ENCODE results near the gene NR2C1. TPM values are rescaled to one million over a fixed set of nuclear protein-coding genes. Genes with fewer than 3 reads are reported as not detected.

NR2C1 gene
- total and polyA plus RNA-seq, 5 donors = 24.1 to 44.5 (median 35.7) TPM

DNA sequence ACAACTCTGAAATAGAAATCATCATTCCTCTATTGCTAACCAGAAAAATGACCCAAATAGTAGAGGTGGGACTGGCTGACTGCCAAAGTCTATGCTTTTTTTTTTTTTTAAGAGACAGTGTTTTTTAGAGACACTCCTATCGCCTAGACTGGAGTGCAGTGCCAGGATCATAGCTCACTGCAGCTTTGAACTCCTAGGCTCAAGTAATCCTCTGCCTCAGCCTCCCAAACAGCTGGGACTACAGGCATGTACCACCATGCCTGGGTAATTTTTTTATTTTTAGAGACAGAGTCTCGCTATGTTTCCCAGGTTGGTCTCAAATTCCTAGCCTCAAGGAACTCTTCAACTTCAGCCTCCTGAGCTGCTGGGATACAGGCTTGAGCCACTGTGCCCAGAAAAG, 19.2 kb downstream of the NR2C1 start:
- Histone ChIP-seq H3K27me3 (ENCODE audit: control insufficient read depth, insufficient read depth) (no peaks in the 10 kb centered on the region), H3K27ac (ENCODE audit: low read length) (no peak overlapping the region), H3K9me3 (ENCODE audit: control insufficient read depth, low read length) (no peaks in the 10 kb centered on the region), H3K4me3 (ENCODE audit: low read length) (no peak overlapping the region), H3K4me1 (ENCODE audit: control insufficient read depth, insufficient read depth, low read length) (no peaks in the 10 kb centered on the region)
- ATAC-seq (no peak), DNase-seq (no peak)
- intact Hi-C loops (cut with DNase I) = no loop called here
- 59% methylated on average over 2 of the region's 2 CpGs for WGBS

DNA sequence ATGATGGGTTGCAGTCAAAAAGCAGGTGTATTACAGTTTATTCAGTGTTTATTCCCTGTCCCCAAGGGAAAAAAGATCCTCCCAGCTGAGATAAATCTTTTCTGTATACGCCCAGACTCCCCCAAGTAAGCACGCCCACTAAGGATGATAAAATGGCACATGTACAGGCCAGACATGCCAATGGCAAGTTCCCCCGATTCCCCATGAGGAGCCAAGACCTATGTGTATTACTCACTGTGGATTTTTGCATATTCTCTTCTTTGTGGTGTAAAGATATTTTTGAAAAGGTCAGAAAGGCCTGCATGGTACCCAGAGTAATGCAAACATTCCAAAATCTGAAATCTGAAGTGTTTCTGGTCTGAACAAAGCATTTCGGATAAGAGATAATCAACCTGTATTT, 22.2 kb downstream of the NR2C1 start:
- ATAC-seq = no peak
- Histone ChIP-seq H3K4me3 (ENCODE audit: low read length) (no peak overlapping the region), H3K27me3 (ENCODE audit: control insufficient read depth, insufficient read depth) (no peaks in the 10 kb centered on the region), H3K9me3 (ENCODE audit: control insufficient read depth, low read length) (no peaks in the 10 kb centered on the region), H3K27ac (ENCODE audit: low read length) (no peak overlapping the region), H3K4me1 (ENCODE audit: control insufficient read depth, insufficient read depth, low read length) (no peaks in the 10 kb centered on the region)
- no peak for DNase-seq
- intact Hi-C loops (cut with DNase I) = no loop called here
- WGBS = 86% methylated on average over 4 of the region's 4 CpGs

DNA sequence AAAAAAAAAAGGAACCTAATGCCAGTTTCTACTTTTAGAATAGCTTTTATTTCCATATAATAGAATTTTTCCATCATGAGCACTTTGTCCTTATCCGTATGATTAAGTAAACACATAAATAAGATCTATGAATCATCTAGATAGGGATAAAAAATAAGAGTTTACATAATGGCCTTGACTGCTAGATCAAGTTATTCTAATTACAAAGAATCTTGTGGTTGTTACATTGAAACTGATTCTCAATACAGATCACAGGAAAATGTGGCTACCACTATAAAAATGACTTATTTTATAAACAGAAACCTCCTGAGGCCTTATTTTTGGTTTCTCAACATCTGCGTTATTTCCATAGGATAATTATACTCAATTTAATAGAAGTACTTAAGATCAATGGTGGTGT, 35.5 kb downstream of the NR2C1 start:
- Histone ChIP-seq H3K27ac (ENCODE audit: low read length) (no peak overlapping the region), H3K4me1 (ENCODE audit: control insufficient read depth, insufficient read depth, low read length) (no peaks in the 10 kb centered on the region), H3K27me3 (ENCODE audit: control insufficient read depth, insufficient read depth) (no peaks in the 10 kb centered on the region), H3K4me3 (ENCODE audit: low read length) (no peak overlapping the region), H3K9me3 (ENCODE audit: control insufficient read depth, low read length) (no peaks in the 10 kb centered on the region)
- DNase-seq (no peak), ATAC-seq (no peak)
- intact Hi-C loops (cut with DNase I) = no loop called here
- WGBS = 88% methylated on average over 2 of the region's 2 CpGs

GRCh38 chr12:95034750-95035149, 38.7 kb downstream of the NR2C1 start:
- Histone ChIP-seq H3K4me3 (ENCODE audit: low read length) (no peak overlapping the region), H3K9me3 (ENCODE audit: control insufficient read depth, low read length) (no peaks in the 10 kb centered on the region), H3K27ac (ENCODE audit: low read length) (no peak overlapping the region), H3K27me3 (ENCODE audit: control insufficient read depth, insufficient read depth) (no peaks in the 10 kb centered on the region), H3K4me1 (ENCODE audit: control insufficient read depth, insufficient read depth, low read length) (no peaks in the 10 kb centered on the region)
- no peak for ATAC-seq
- intact Hi-C loops (cut with DNase I) = no loop called here
- no peak for DNase-seq
- WGBS = 85% methylated on average over 1 of the region's 1 CpG

DNA sequence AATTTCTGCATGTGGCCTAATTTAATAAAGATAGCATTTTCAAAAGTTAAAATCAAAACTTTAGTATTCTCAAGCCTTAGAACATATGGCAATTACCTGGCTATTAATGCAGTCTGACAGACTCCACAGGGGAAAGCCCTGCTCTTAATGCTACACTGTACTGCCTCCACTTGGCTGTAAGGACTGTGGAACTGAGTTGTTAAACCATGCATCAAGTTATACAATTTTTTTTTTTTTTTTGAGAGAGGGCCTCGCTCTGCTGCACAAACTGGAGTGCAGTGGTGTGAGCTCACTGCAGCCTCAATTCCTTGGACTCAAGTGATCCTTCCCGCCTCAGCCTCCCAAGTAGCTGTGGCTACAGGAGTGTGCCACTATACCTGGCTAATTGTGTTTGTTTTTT, 50.9 kb downstream of the NR2C1 start:
- 96% methylated on average over 2 of the region's 2 CpGs for WGBS
- no peak for ATAC-seq

GRCh38 chr12:95017482-95017881, 55.9 kb downstream of the NR2C1 start:
- WGBS = 74% methylated on average over 1 of the region's 1 CpG
- DNase-seq = no peak
- H3K4me3 ChIP-seq (ENCODE audit: low read length) = no peak overlapping the region
- H3K27me3 ChIP-seq (ENCODE audit: control insufficient read depth, insufficient read depth) = no peaks in the 10 kb centered on the region
- ATAC-seq = no peak
- intact Hi-C loops (cut with DNase I) = no loop called here
- H3K9me3 ChIP-seq (ENCODE audit: control insufficient read depth, low read length) = no peaks in the 10 kb centered on the region
- H3K4me1 ChIP-seq (ENCODE audit: control insufficient read depth, insufficient read depth, low read length) = no peaks in the 10 kb centered on the region
- no peak overlapping the region for H3K27ac ChIP-seq (ENCODE audit: low read length)

More for the DNA sequence above, 50.9 kb downstream of the NR2C1 start:
- Histone ChIP-seq H3K27ac (ENCODE audit: low read length) (no peak overlapping the region), H3K4me3 (ENCODE audit: low read length) (no peak overlapping the region), H3K9me3 (ENCODE audit: control insufficient read depth, low read length) (no peaks in the 10 kb centered on the region), H3K4me1 (ENCODE audit: control insufficient read depth, insufficient read depth, low read length) (no peaks in the 10 kb centered on the region), H3K27me3 (ENCODE audit: control insufficient read depth, insufficient read depth) (no peaks in the 10 kb centered on the region)
- intact Hi-C loops (cut with DNase I) = no loop called here
- no peak for DNase-seq

DNA sequence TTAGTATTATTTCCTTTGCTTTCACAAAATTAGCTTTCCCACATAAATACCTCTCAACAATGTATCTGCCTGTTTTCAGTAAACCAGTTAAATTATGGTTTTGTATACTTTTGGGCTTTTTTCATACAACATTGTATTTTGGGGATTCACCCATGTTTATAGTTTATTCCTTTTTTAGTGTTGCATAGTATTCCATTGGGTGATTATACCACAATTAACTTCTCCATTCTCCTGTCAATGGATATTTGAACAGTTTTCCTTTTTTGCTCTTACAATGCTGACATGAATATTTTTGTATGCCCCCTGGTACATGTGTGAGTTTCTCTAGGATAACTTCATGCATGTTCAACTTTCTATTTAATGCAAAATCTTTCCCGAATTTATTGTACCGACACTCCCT, 57.3 kb downstream of the NR2C1 start:
- 98% methylated on average over 2 of the region's 2 CpGs for WGBS
- intact Hi-C loops (cut with DNase I) = no loop called here

GRCh38 chr12:95014554-95014953, 58.9 kb downstream of the NR2C1 start:
- no peak for ATAC-seq
- no peaks in the 10 kb centered on the region for H3K27me3 ChIP-seq (ENCODE audit: control insufficient read depth, insufficient read depth)
- no peaks in the 10 kb centered on the region for H3K4me1 ChIP-seq (ENCODE audit: control insufficient read depth, insufficient read depth, low read length)
- no peak overlapping the region for H3K27ac ChIP-seq (ENCODE audit: low read length)
- DNase-seq = no peak
- intact Hi-C loops (cut with DNase I) = no loop called here
- no peaks in the 10 kb centered on the region for H3K9me3 ChIP-seq (ENCODE audit: control insufficient read depth, low read length)
- H3K4me3 ChIP-seq (ENCODE audit: low read length) = no peak overlapping the region

More for the DNA sequence above, 57.3 kb downstream of the NR2C1 start:
- Histone ChIP-seq H3K27me3 (ENCODE audit: control insufficient read depth, insufficient read depth) (no peaks in the 10 kb centered on the region), H3K27ac (ENCODE audit: low read length) (no peak overlapping the region), H3K4me3 (ENCODE audit: low read length) (no peak overlapping the region), H3K4me1 (ENCODE audit: control insufficient read depth, insufficient read depth, low read length) (no peaks in the 10 kb centered on the region), H3K9me3 (ENCODE audit: control insufficient read depth, low read length) (no peaks in the 10 kb centered on the region)
- DNase-seq = no peak
- no peak for ATAC-seq

GRCh38 chr12:95006206-95006605, 67.2 kb downstream of the NR2C1 start:
- ATAC-seq = no peak
- H3K27me3 ChIP-seq (ENCODE audit: control insufficient read depth, insufficient read depth) = no peaks in the 10 kb centered on the region

GRCh38 chr12:95004610-95005009, 68.8 kb downstream of the NR2C1 start:
- H3K27ac ChIP-seq (ENCODE audit: low read length) = no peak overlapping the region
- 82% methylated on average over 2 of the region's 2 CpGs for WGBS
- H3K9me3 ChIP-seq (ENCODE audit: control insufficient read depth, low read length) = no peaks in the 10 kb centered on the region
- no peak overlapping the region for H3K4me3 ChIP-seq (ENCODE audit: low read length)
- DNase-seq (no peak), ATAC-seq (no peak)
- intact Hi-C loops (cut with DNase I) = no loop called here
- no peaks in the 10 kb centered on the region for H3K27me3 ChIP-seq (ENCODE audit: control insufficient read depth, insufficient read depth)
- no peaks in the 10 kb centered on the region for H3K4me1 ChIP-seq (ENCODE audit: control insufficient read depth, insufficient read depth, low read length)

More at GRCh38 chr12:95006206-95006605, 67.2 kb downstream of the NR2C1 start:
- intact Hi-C loops (cut with DNase I) = no loop called here
- Histone ChIP-seq H3K4me3 (ENCODE audit: low read length) (no peak overlapping the region), H3K9me3 (ENCODE audit: control insufficient read depth, low read length) (no peaks in the 10 kb centered on the region), H3K4me1 (ENCODE audit: control insufficient read depth, insufficient read depth, low read length) (no peaks in the 10 kb centered on the region), H3K27ac (ENCODE audit: low read length) (no peak overlapping the region)
- no peak for DNase-seq
- WGBS = 90% methylated on average over 4 of the region's 4 CpGs

GRCh38 chr12:95003921-95004272, 69.5 kb downstream of the NR2C1 start:
- intact Hi-C loops (cut with DNase I) = no loop called here
- no peaks in the 10 kb centered on the region for H3K27me3 ChIP-seq (ENCODE audit: control insufficient read depth, insufficient read depth)
- H3K27ac ChIP-seq (ENCODE audit: low read length) = peak overlapping the region; percentile 79
- H3K9me3 ChIP-seq (ENCODE audit: control insufficient read depth, low read length) = no peaks in the 10 kb centered on the region
- no peaks in the 10 kb centered on the region for H3K4me1 ChIP-seq (ENCODE audit: control insufficient read depth, insufficient read depth, low read length)
- peak overlapping the region; percentile 80 for H3K4me3 ChIP-seq (ENCODE audit: low read length)
- WGBS = 65% methylated on average over 15 of the region's 15 CpGs
- ATAC-seq (peak; percentile 4 to 45), DNase-seq (no peak)

GRCh38 chr12:95003213-95003920, 70.1 kb downstream of the NR2C1 start, which contains the start of gene NDUFA12:
TSS of gene NDUFA12 (minus strand) at chr12:95003697. CDS start at chr12:95003680, 17 bp downstream.
- under 1% methylated on average over 34 of the region's 34 CpGs for WGBS
- no peaks in the 10 kb centered on the region for H3K27me3 ChIP-seq (ENCODE audit: control insufficient read depth, insufficient read depth)
- peak within 1 kb of the TSS; percentile 79 for H3K27ac ChIP-seq (ENCODE audit: low read length)
- H3K4me3 ChIP-seq (ENCODE audit: low read length) = peak within 1 kb of the TSS; percentile 80
- H3K4me1 ChIP-seq (ENCODE audit: control insufficient read depth, insufficient read depth, low read length) = no peaks in the 10 kb centered on the region
- intact Hi-C loops (cut with DNase I) = no loop called here
- H3K9me3 ChIP-seq (ENCODE audit: control insufficient read depth, low read length) = no peaks in the 10 kb centered on the region
- DNase-seq (peak; percentile 97 to 99 (median 98)), ATAC-seq (peak; percentile 99 to 100)

Measured in right cardiac atrium (tissue), 5 donors.